DOHH2 (cell line): Measurements from ENCODE around the gene SEZ6.

ENCODE experiments used
- EZH2phosphoT487 ChIP-seq: fragments of 200-600 bp; sonication (generic); IDR thresholded peaks from 2 replicates; pipeline ENCODE4 v1.6.1; 2017; ENCODE audit warnings: borderline replicate concordance, mild to moderate bottlenecking, antibody characterized with exemption, low read length, moderate library complexity, mixed read lengths
- TF ChIP-seq, protein P1 (sequence below): fragments of 200-600 bp; sonication (generic); IDR thresholded peaks from one replicate; pipeline ENCODE4 v1.5.1; 2014; ENCODE audit warnings: antibody characterized with exemption, mild to moderate bottlenecking, low read depth, low read length; ENCODE audit not compliant: poor library complexity, severe bottlenecking

DNA sequence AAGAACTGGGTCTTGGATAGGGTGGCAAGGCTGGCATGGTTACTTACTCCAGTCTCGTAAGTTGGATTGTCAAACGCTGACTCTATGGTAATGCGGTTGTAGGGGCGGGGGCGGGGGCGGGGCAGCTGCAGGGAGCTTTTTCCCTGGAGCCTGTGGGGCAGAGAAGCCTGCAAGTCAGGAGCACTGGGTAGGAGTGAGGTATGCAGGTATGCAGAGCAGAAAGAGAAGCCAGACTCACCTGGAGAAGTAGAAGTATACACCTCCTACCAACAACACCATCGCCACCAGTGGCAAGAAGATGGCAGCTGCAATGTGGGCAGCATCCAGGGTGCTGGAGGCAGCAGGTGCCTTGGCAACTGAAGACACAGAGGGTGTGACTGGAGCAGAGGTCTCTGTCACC lies 49.7 kb downstream of the SEZ6 start:
- TF ChIP-seq EZH2phosphoT487, result no peak
- TF ChIP-seq, protein P1, sequence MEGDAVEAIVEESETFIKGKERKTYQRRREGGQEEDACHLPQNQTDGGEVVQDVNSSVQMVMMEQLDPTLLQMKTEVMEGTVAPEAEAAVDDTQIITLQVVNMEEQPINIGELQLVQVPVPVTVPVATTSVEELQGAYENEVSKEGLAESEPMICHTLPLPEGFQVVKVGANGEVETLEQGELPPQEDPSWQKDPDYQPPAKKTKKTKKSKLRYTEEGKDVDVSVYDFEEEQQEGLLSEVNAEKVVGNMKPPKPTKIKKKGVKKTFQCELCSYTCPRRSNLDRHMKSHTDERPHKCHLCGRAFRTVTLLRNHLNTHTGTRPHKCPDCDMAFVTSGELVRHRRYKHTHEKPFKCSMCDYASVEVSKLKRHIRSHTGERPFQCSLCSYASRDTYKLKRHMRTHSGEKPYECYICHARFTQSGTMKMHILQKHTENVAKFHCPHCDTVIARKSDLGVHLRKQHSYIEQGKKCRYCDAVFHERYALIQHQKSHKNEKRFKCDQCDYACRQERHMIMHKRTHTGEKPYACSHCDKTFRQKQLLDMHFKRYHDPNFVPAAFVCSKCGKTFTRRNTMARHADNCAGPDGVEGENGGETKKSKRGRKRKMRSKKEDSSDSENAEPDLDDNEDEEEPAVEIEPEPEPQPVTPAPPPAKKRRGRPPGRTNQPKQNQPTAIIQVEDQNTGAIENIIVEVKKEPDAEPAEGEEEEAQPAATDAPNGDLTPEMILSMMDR, result no peak
